Measurements from ENCODE around the gene GALR2.

Gene GALR2

GRCh38 chr17:76119409-76120371, 45.1 kb downstream of the GALR2 start:
- no peak overlapping the region for H3K9ac ChIP-seq (ENCODE audit: low read length)
- H3K4me1 ChIP-seq (ENCODE audit: control insufficient read depth, insufficient read depth, low read length): peaks cover 8% of the 10 kb centered on the region
- no peak overlapping the region for H3K4me3 ChIP-seq (ENCODE audit: low read length)
- no peaks in the 10 kb centered on the region for H3K36me3 ChIP-seq (ENCODE audit: control insufficient read depth, insufficient read depth, low read length)
- no peaks in the 10 kb centered on the region for H3K27me3 ChIP-seq (ENCODE audit: control insufficient read depth, insufficient read depth, low read length)
- no peaks in the 10 kb centered on the region for H3K9me3 ChIP-seq (ENCODE audit: control insufficient read depth, low read length)

GRCh38 chr17:76120658-76121008, 46.1 kb downstream of the GALR2 start:
- Histone ChIP-seq H3K9ac (ENCODE audit: low read length) (no peak overlapping the region), H3K4me3 (ENCODE audit: low read length) (no peak overlapping the region), H3K4me1 (ENCODE audit: control insufficient read depth, insufficient read depth, low read length) (peaks cover 8% of the 10 kb centered on the region), H3K36me3 (ENCODE audit: control insufficient read depth, insufficient read depth, low read length) (no peaks in the 10 kb centered on the region), H3K27me3 (ENCODE audit: control insufficient read depth, insufficient read depth, low read length) (no peaks in the 10 kb centered on the region), H3K9me3 (ENCODE audit: control insufficient read depth, low read length) (no peaks in the 10 kb centered on the region)

- H3K4me3 ChIP-seq (ENCODE audit: low read length): no peak overlapping the region
- peak overlapping the region; percentile 66 for H3K9ac ChIP-seq (ENCODE audit: low read length)
- H3K36me3 ChIP-seq (ENCODE audit: control insufficient read depth, insufficient read depth, low read length): no peaks in the 10 kb centered on the region
- no peaks in the 10 kb centered on the region for H3K9me3 ChIP-seq (ENCODE audit: control insufficient read depth, low read length)
- no peaks in the 10 kb centered on the region for H3K27me3 ChIP-seq (ENCODE audit: control insufficient read depth, insufficient read depth, low read length)
- peaks cover 8% of the 10 kb centered on the region for H3K4me1 ChIP-seq (ENCODE audit: control insufficient read depth, insufficient read depth, low read length)
Observed at GRCh38 chr17:76121932-76122430, 47.4 kb downstream of the GALR2 start.

GRCh38 chr17:76122431-76123190, 48.0 kb downstream of the GALR2 start:
- H3K27me3 ChIP-seq (ENCODE audit: control insufficient read depth, insufficient read depth, low read length): no peaks in the 10 kb centered on the region
- peaks cover 8% of the 10 kb centered on the region for H3K4me1 ChIP-seq (ENCODE audit: control insufficient read depth, insufficient read depth, low read length)
- H3K4me3 ChIP-seq (ENCODE audit: low read length): no peak overlapping the region
- H3K36me3 ChIP-seq (ENCODE audit: control insufficient read depth, insufficient read depth, low read length): no peaks in the 10 kb centered on the region
- H3K9me3 ChIP-seq (ENCODE audit: control insufficient read depth, low read length): no peaks in the 10 kb centered on the region
- peak overlapping the region; percentile 66 for H3K9ac ChIP-seq (ENCODE audit: low read length)

GRCh38 chr17:76123191-76123499, 48.6 kb downstream of the GALR2 start:
- H3K4me1 ChIP-seq (ENCODE audit: control insufficient read depth, insufficient read depth, low read length): peaks cover 8% of the 10 kb centered on the region
- no peak overlapping the region for H3K4me3 ChIP-seq (ENCODE audit: low read length)
- no peaks in the 10 kb centered on the region for H3K27me3 ChIP-seq (ENCODE audit: control insufficient read depth, insufficient read depth, low read length)
- no peaks in the 10 kb centered on the region for H3K36me3 ChIP-seq (ENCODE audit: control insufficient read depth, insufficient read depth, low read length)
- no peak overlapping the region for H3K9ac ChIP-seq (ENCODE audit: low read length)
- no peaks in the 10 kb centered on the region for H3K9me3 ChIP-seq (ENCODE audit: control insufficient read depth, low read length)

- Histone ChIP-seq H3K9me3 (ENCODE audit: control insufficient read depth, low read length) (no peaks in the 10 kb centered on the region), H3K4me3 (ENCODE audit: low read length) (no peak overlapping the region), H3K9ac (ENCODE audit: low read length) (no peak overlapping the region), H3K27me3 (ENCODE audit: control insufficient read depth, insufficient read depth, low read length) (no peaks in the 10 kb centered on the region), H3K36me3 (ENCODE audit: control insufficient read depth, insufficient read depth, low read length) (no peaks in the 10 kb centered on the region), H3K4me1 (ENCODE audit: control insufficient read depth, insufficient read depth, low read length) (peaks cover 8% of the 10 kb centered on the region)
Observed at GRCh38 chr17:76123749-76124581, 49.4 kb downstream of the GALR2 start.

- Histone ChIP-seq H3K9ac (ENCODE audit: low read length) (no peak overlapping the region), H3K9me3 (ENCODE audit: control insufficient read depth, low read length) (no peaks in the 10 kb centered on the region), H3K4me1 (ENCODE audit: control insufficient read depth, insufficient read depth, low read length) (peaks cover 8% of the 10 kb centered on the region), H3K27me3 (ENCODE audit: control insufficient read depth, insufficient read depth, low read length) (no peaks in the 10 kb centered on the region), H3K36me3 (ENCODE audit: control insufficient read depth, insufficient read depth, low read length) (no peaks in the 10 kb centered on the region), H3K4me3 (ENCODE audit: low read length) (no peak overlapping the region)
Observed at GRCh38 chr17:76124582-76125390, 50.2 kb downstream of the GALR2 start.

GRCh38 chr17:76125391-76125675, 50.8 kb downstream of the GALR2 start:
- Histone ChIP-seq H3K27me3 (ENCODE audit: control insufficient read depth, insufficient read depth, low read length) (no peaks in the 10 kb centered on the region), H3K9me3 (ENCODE audit: control insufficient read depth, low read length) (no peaks in the 10 kb centered on the region), H3K4me3 (ENCODE audit: low read length) (no peak overlapping the region), H3K4me1 (ENCODE audit: control insufficient read depth, insufficient read depth, low read length) (peaks cover 8% of the 10 kb centered on the region), H3K36me3 (ENCODE audit: control insufficient read depth, insufficient read depth, low read length) (no peaks in the 10 kb centered on the region), H3K9ac (ENCODE audit: low read length) (no peak overlapping the region)

GRCh38 chr17:76125922-76126321, 51.3 kb downstream of the GALR2 start:
- no peaks in the 10 kb centered on the region for H3K27me3 ChIP-seq (ENCODE audit: control insufficient read depth, insufficient read depth, low read length)
- H3K36me3 ChIP-seq (ENCODE audit: control insufficient read depth, insufficient read depth, low read length): no peaks in the 10 kb centered on the region
- H3K9me3 ChIP-seq (ENCODE audit: control insufficient read depth, low read length): no peaks in the 10 kb centered on the region
- no peak overlapping the region for H3K4me3 ChIP-seq (ENCODE audit: low read length)
- H3K9ac ChIP-seq (ENCODE audit: low read length): no peak overlapping the region
- H3K4me1 ChIP-seq (ENCODE audit: control insufficient read depth, insufficient read depth, low read length): peaks cover 8% of the 10 kb centered on the region

Measured in mucosa of stomach (tissue), 1 donor.